Neural cell (in vitro differentiated cells): ENCODE measurements around the gene PLAAT2. TPM values are rescaled to one million over a fixed set of nuclear protein-coding genes. Genes with fewer than 3 reads are reported as not detected.

ENCODE experiments used
- H2AFZ ChIP-seq: fragments of 200-600, 300-800 bp; sonication (generic), shearing (Covaris generic); 2 replicates; pipeline ENCODE4 v1.6.0; 2014; ENCODE audit warnings: low read depth, mild to moderate bottlenecking, antibody characterized with exemption, low read length, moderate library complexity
- H3F3A ChIP-seq: fragments of 200-600 bp; shearing (Covaris generic); 2 replicates; pipeline ENCODE4 v1.6.1; 2016; ENCODE audit warnings: mild to moderate bottlenecking, moderate library complexity, mixed read lengths, antibody characterized with exemption, low read length; ENCODE audit not compliant: insufficient read depth, poor library complexity, severe bottlenecking
- H3K27ac ChIP-seq: fragments of 200-600, 300-800 bp; sonication (generic), shearing (Covaris generic); 2 replicates; pipeline ENCODE4 v1.5.1; 2014; ENCODE audit warnings: mild to moderate bottlenecking, low read length, moderate library complexity
- H3K27me3 ChIP-seq: fragments of 300-800, 200-600 bp; sonication (generic), shearing (Covaris generic); 2 replicates; pipeline ENCODE4 v1.6.0; 2014; ENCODE audit warnings: mild to moderate bottlenecking, low read depth, low read length, moderate library complexity; ENCODE audit not compliant: insufficient read depth
- H3K36me3 ChIP-seq: fragments of 300-800, 200-600 bp; sonication (generic), shearing (Covaris generic); 2 replicates; pipeline ENCODE4 v1.5.1; 2014; ENCODE audit warnings: mild to moderate bottlenecking, antibody characterized with exemption, low read length, moderate library complexity; ENCODE audit not compliant: insufficient read depth
- H3K4me2 ChIP-seq: fragments of 300-800, 200-600 bp; sonication (generic), shearing (Covaris generic); 2 replicates; pipeline ENCODE4 v1.6.0; 2014; ENCODE audit warnings: mild to moderate bottlenecking, low read length
- H3K4me3 ChIP-seq: fragments of 300-800, 200-600 bp; sonication (generic), shearing (Covaris generic); 2 replicates; pipeline ENCODE4 v1.5.1; 2014; ENCODE audit warnings: mild to moderate bottlenecking, low read length, moderate library complexity
- H3K79me2 ChIP-seq: fragments of 200-600 bp; shearing (Covaris generic); replicated peaks from 2 replicates; pipeline ENCODE4 v1.6.0; 2014; ENCODE audit warnings: mild to moderate bottlenecking, low read length, moderate library complexity; ENCODE audit not compliant: insufficient read depth
- H3K9ac ChIP-seq: fragments of 300-800, 200-600 bp; sonication (generic), shearing (Covaris generic); 2 replicates; pipeline ENCODE4 v1.6.1; 2016; ENCODE audit warnings: mild to moderate bottlenecking, low read length, mixed read lengths
- H3K9me2 ChIP-seq: fragments of 200-600 bp; shearing (Covaris generic); 2 replicates; pipeline ENCODE4 v1.6.1; 2016; ENCODE audit warnings: mild to moderate bottlenecking, low read length, mixed read lengths; ENCODE audit not compliant: insufficient read depth
- H3K9me3 ChIP-seq: fragments of 200-600, 300-800 bp; sonication (generic), shearing (Covaris generic); 2 replicates; pipeline ENCODE4 v1.6.1; 2016; ENCODE audit warnings: mild to moderate bottlenecking, mixed run types, low read length, moderate library complexity, mixed read lengths
- H4K20me1 ChIP-seq: fragments of 200-600 bp; shearing (Covaris generic); 2 replicates; pipeline ENCODE4 v1.6.1; 2016; ENCODE audit warnings: mild to moderate bottlenecking, mixed run types; ENCODE audit not compliant: insufficient read depth
- EP300 ChIP-seq: fragments of 450-650 bp; conservative IDR thresholded peaks from 2 replicates; pipeline ENCODE4 v1.6.1; 2014; ENCODE audit warnings: antibody characterized with exemption, mild to moderate bottlenecking, moderate library complexity; ENCODE audit not compliant: poor library complexity, severe bottlenecking
- EZH2 ChIP-seq: fragments of 200-600, 300-800 bp; shearing (Covaris generic), sonication (generic); IDR thresholded peaks from 2 replicates; pipeline ENCODE4 v1.6.1; 2014; ENCODE audit warnings: antibody characterized with exemption, low read length, borderline replicate concordance, mild to moderate bottlenecking; ENCODE audit not compliant: insufficient read depth, poor library complexity, severe bottlenecking
- MXI1 ChIP-seq: fragments of 450-650 bp; conservative IDR thresholded peaks from 2 replicates; pipeline ENCODE4 v1.6.1; 2014; ENCODE audit warnings: antibody characterized with exemption, mild to moderate bottlenecking; ENCODE audit not compliant: poor library complexity, severe bottlenecking
- POLR2AphosphoS5 ChIP-seq: IDR thresholded peaks from 2 replicates; pipeline ENCODE4 v1.6.1; 2012
- RAD21 ChIP-seq: fragments of 450-650 bp; conservative IDR thresholded peaks from 2 replicates; pipeline ENCODE4 v1.6.1; 2014; ENCODE audit warnings: antibody characterized with exemption, mild to moderate bottlenecking, moderate library complexity
- SMC3 ChIP-seq: fragments of 450-650 bp; conservative IDR thresholded peaks from 2 replicates; pipeline ENCODE4 v1.6.1; 2014; ENCODE audit warnings: antibody characterized with exemption, mild to moderate bottlenecking, moderate library complexity; ENCODE audit not compliant: poor library complexity
- TAF1 ChIP-seq: IDR thresholded peaks from 2 replicates; pipeline ENCODE4 v1.6.1; 2012; ENCODE audit warnings: low read depth
- polyA plus RNA-seq: library from polyadenylated mRNA; depleted of rRNA; stranded (reverse); fragments of >200 nt; gene quantifications from 2 replicates; pipeline ENCODE4 v1.2.3, GENCODE V29; 2014
- TF ChIP-seq, protein P1 (sequence below): fragments of 450-650 bp; IDR thresholded peaks from 2 replicates; pipeline ENCODE4 v1.5.1; 2014; ENCODE audit warnings: antibody characterized with exemption, mild to moderate bottlenecking, moderate library complexity; ENCODE audit not compliant: poor library complexity, severe bottlenecking
- TF ChIP-seq, protein P2 (sequence below): IDR thresholded peaks from 2 replicates; pipeline ENCODE4 v1.6.1; 2012; ENCODE audit warnings: borderline replicate concordance

The PLAAT2 gene
- polyA plus RNA-seq, 1 donor from 2014 or later: not detected

DNA sequence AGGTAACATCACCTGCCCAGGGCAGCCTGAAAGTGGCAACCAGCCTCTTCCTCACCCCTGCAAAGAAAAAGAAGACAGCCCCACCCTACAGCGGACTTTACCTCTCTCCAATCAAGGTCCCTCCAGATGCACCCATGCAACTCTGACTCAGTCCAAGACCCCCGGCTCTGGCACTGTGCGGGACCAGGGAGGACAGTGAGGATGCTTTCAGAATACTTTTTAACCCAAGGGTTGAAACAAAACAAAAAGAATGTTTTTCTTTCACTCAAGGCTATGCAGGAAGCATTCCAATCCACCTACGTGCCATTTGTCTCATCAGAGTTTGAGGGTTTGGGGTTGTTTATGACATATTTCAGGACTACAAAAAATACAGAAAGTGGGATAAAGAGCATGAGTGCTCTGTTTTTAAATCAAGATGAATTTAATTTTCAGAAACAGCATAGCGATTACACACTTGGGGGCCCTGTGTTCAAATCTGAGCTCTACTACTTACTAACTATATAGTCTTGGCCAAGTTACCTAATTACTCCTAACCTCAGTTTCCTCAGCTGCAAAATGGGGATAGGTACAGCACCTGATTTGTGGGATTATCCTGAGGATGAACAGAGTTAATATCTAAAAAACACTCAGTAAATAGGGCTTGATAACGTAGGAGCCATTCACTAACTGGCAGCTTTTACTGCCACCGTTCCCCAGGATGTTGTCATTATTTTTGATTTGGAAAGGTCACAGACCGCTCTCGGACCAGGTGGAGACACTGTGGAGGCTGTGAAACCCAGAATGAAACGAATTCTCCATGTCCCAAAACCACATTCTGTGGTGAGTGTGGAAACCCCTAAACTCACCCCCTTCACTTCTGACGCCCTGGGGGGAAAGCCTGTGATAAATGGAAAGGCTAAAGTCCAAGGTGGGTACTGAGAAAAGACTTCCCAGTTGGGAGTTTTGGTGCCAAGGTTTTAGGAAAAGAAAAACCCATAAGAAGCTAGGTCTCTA is 45.5 kb upstream of the PLAAT2 start:
- no peaks in the 10 kb centered on the region for H3F3A ChIP-seq
- no peaks in the 10 kb centered on the region for H3K9me2 ChIP-seq
- no peak overlapping the region for H3K4me2 ChIP-seq
- H3K79me2 ChIP-seq: no peaks in the 10 kb centered on the region
- H4K20me1 ChIP-seq: no peaks in the 10 kb centered on the region
- no peaks in the 10 kb centered on the region for H3K36me3 ChIP-seq
- H3K4me3 ChIP-seq: no peak overlapping the region
- H3K27me3 ChIP-seq: peaks cover 18% of the 10 kb centered on the region
- no peak for TF ChIP-seq SMC3
- TF ChIP-seq TAF1: no peak
- TF ChIP-seq, protein P1, sequence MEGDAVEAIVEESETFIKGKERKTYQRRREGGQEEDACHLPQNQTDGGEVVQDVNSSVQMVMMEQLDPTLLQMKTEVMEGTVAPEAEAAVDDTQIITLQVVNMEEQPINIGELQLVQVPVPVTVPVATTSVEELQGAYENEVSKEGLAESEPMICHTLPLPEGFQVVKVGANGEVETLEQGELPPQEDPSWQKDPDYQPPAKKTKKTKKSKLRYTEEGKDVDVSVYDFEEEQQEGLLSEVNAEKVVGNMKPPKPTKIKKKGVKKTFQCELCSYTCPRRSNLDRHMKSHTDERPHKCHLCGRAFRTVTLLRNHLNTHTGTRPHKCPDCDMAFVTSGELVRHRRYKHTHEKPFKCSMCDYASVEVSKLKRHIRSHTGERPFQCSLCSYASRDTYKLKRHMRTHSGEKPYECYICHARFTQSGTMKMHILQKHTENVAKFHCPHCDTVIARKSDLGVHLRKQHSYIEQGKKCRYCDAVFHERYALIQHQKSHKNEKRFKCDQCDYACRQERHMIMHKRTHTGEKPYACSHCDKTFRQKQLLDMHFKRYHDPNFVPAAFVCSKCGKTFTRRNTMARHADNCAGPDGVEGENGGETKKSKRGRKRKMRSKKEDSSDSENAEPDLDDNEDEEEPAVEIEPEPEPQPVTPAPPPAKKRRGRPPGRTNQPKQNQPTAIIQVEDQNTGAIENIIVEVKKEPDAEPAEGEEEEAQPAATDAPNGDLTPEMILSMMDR: no peak
- TF ChIP-seq, protein P2, sequence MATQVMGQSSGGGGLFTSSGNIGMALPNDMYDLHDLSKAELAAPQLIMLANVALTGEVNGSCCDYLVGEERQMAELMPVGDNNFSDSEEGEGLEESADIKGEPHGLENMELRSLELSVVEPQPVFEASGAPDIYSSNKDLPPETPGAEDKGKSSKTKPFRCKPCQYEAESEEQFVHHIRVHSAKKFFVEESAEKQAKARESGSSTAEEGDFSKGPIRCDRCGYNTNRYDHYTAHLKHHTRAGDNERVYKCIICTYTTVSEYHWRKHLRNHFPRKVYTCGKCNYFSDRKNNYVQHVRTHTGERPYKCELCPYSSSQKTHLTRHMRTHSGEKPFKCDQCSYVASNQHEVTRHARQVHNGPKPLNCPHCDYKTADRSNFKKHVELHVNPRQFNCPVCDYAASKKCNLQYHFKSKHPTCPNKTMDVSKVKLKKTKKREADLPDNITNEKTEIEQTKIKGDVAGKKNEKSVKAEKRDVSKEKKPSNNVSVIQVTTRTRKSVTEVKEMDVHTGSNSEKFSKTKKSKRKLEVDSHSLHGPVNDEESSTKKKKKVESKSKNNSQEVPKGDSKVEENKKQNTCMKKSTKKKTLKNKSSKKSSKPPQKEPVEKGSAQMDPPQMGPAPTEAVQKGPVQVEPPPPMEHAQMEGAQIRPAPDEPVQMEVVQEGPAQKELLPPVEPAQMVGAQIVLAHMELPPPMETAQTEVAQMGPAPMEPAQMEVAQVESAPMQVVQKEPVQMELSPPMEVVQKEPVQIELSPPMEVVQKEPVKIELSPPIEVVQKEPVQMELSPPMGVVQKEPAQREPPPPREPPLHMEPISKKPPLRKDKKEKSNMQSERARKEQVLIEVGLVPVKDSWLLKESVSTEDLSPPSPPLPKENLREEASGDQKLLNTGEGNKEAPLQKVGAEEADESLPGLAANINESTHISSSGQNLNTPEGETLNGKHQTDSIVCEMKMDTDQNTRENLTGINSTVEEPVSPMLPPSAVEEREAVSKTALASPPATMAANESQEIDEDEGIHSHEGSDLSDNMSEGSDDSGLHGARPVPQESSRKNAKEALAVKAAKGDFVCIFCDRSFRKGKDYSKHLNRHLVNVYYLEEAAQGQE: no peak
- TF ChIP-seq MXI1: no peak
- no peak for TF ChIP-seq RAD21
- no peak for TF ChIP-seq EZH2
- TF ChIP-seq EP300: no peak
- no peak for TF ChIP-seq POLR2AphosphoS5
- H2AFZ ChIP-seq: no peak overlapping the region
- no peak overlapping the region for H3K27ac ChIP-seq
- H3K9me3 ChIP-seq: no peaks in the 10 kb centered on the region
- no peak overlapping the region for H3K9ac ChIP-seq

DNA sequence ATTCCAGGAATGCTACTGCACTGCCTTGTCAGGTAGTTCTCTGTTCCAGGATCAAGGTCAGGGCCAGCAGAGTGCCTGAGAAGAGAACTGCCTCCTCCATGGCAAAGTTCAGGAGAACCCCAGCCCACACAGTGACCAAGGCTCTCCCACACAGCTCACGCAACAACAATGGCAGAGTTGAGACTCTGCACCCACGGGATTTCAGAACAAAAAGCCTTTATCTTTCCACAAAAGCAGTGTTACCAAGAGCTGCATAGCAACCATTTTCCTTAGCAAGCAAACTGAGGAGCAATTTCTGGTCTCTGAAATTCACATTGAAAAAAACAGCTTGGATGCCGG is 40.0 kb upstream of the PLAAT2 start:
- Histone ChIP-seq H3K36me3 (no peaks in the 10 kb centered on the region), H3F3A (no peaks in the 10 kb centered on the region), H2AFZ (peak overlapping the region; percentile 4), H3K4me3 (no peak overlapping the region), H3K9me3 (no peaks in the 10 kb centered on the region), H3K9me2 (no peaks in the 10 kb centered on the region), H3K9ac (no peak overlapping the region), H3K4me2 (peak overlapping the region; percentile 39), H3K79me2 (no peaks in the 10 kb centered on the region), H3K27ac (peak overlapping the region; percentile 5), H3K27me3 (no peaks in the 10 kb centered on the region), H4K20me1 (no peaks in the 10 kb centered on the region)
- TF ChIP-seq, protein P1: no peak
- no peak for TF ChIP-seq EZH2
- TF ChIP-seq TAF1: no peak
- no peak for TF ChIP-seq MXI1
- TF ChIP-seq, protein P2: no peak
- TF ChIP-seq EP300: no peak
- no peak for TF ChIP-seq RAD21
- no peak for TF ChIP-seq POLR2AphosphoS5
- TF ChIP-seq SMC3: no peak
